Measurements from ENCODE around the gene UBAP1. TPM values are rescaled to one million over a fixed set of nuclear protein-coding genes. Genes with fewer than 3 reads are reported as not detected.
A peak's percentile ranks its signal among the peaks of the same experiment; 100 is the strongest.

The UBAP1 gene
- total and polyA plus RNA-seq, 9 of the 15 experiments (the other 6 are each of a cell fraction or from before 2014, with no cell fraction given) = 1.3 to 33.4 (median 16.5) TPM

DNA sequence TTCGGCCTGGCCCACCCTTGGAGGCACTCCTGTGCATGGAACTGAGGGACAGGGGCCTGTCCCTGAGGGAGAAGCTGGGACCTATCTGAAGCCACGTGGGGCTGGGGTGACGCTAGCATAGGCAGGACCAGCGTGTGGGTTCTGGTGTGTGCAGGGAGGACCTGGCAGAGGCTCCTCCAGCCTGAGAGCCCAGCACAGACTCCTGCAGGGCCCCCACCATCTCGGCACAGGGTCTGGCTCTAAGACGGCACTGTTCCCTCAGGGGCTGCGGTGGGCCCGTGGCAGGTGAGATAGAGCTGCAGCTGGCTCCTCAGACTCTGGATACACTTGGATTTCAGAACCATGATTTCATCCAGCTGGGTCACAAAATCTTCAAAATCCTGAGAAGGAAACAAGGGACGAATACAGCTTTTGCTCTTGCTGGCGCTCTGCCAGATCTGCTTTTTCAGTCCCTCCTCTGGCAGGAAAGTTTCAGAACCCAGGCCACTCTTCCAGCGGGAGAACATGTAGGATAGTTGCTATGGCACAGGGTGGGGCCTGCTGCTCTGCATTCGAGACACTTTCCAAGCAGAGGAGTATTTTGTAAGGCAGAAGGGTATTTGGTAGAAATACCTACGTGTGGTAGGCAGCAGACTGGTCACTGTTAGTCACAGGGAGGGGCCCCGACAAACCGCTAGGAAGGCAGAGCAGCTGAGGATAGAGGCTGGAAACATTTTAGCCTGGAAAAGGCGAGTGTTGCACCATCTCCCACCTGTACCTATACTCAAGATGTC, 75.5 kb downstream of the UBAP1 start:
- Histone ChIP-seq H3K4me1 (replicated peaks in 1 of 2; ENCODE audit: control insufficient read depth in 2 of 2, insufficient read depth in 2 of 2, low read length in 2 of 2) (peaks cover 0 to 4% of the 10 kb centered on the region in 2 experiments; a peak in 2 of 5 replicates), H2AFZ (ENCODE audit: low read depth, low read length) (no peak overlapping the region), H4K20me1 (replicated peaks; ENCODE audit: control insufficient read depth, insufficient read depth, low read length) (no peaks in the 10 kb centered on the region; the same call in 1 of the 2 replicates), H3K79me2 (ENCODE audit: control insufficient read depth, insufficient read depth, low read length) (no peaks in the 10 kb centered on the region), H3K36me3 (ENCODE audit: control insufficient read depth, insufficient read depth, low read length) (peaks cover 86% of the 10 kb centered on the region; the same call in 2 of the 3 replicates), H3K27ac (ENCODE audit: extremely low read depth, low read depth, low read length) (no peak overlapping the region), H3K9ac (ENCODE audit: insufficient read depth in 1 of 2, low read depth in 2 of 2, low read length in 2 of 2) (0 out of 4 replicates have a peak overlapping the region, but pooled peaks of 1 of the 2 experiments have one; percentile 28), H3K4me3 (no peak overlapping the region), H3K27me3 (ENCODE audit: control insufficient read depth in 2 of 2, insufficient read depth in 2 of 2, low read length in 2 of 2) (no peaks in the 10 kb centered on the region), H3K9me3 (replicated peaks; ENCODE audit: control insufficient read depth, insufficient read depth, low read depth, low read length) (no peaks in the 10 kb centered on the region), H3K4me2 (ENCODE audit: insufficient read depth, low read length) (no peak overlapping the region), H3K9me1 (ENCODE audit: control insufficient read depth, insufficient read depth, low read length) (no peaks in the 10 kb centered on the region)
- ATAC-seq = no peak
- WGBS (ENCODE audit: insufficient coverage, low coverage, missing lambda C conversion rate) = 75% methylated on average over 11 of the region's 16 CpGs
- DNase-seq (ENCODE audit: extremely low read depth in 1 of 4, low spot score in 3 of 4) = no peak
- in situ Hi-C loops (cut with MboI) (no loop called here), intact Hi-C loops (cut with micrococcal nuclease) (loop anchor here (10.0 kb wide), 2 partner anchors 130 to 170 kb away; partner anchors contain the start of gene DCAF12)
- no peak for FAIRE-seq
- ChIA-PET CTCF (ENCODE audit: low intra/inter-chr PET ratio) (interaction anchor here (0.5 kb wide), 1 partner anchor 628 kb away, joined by 3 read pairs; no protein-coding TSS in a partner anchor), POLR2A (interaction anchor here (0.6 to 1.3 kb wide), 4 partner anchors 31 to 206 kb away, joined by 3 to 4 read pairs (median 3); partner anchors contain the start of gene UBAP2)
- no TSS peak for BruUV-seq (replicated peaks)
- no peak for TF ChIP-seq NCOR1 (IDR thresholded peaks at IDR 0.05)
- TF ChIP-seq, protein P1, sequence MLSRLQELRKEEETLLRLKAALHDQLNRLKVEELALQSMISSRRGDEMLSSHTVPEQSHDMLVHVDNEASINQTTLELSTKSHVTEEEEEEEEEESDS (CRISPR knock-in tag; IDR thresholded peaks at IDR 0.05) = no peak
- no peak for TF ChIP-seq ZBTB1 (CRISPR knock-in tag; IDR thresholded peaks at IDR 0.05; ENCODE audit: borderline replicate concordance, low read depth)
- TF ChIP-seq, protein P2, sequence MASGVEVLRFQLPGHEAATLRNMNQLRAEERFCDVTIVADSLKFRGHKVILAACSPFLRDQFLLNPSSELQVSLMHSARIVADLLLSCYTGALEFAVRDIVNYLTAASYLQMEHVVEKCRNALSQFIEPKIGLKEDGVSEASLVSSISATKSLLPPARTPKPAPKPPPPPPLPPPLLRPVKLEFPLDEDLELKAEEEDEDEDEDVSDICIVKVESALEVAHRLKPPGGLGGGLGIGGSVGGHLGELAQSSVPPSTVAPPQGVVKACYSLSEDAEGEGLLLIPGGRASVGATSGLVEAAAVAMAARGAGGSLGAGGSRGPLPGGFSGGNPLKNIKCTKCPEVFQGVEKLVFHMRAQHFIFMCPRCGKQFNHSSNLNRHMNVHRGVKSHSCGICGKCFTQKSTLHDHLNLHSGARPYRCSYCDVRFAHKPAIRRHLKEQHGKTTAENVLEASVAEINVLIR (CRISPR knock-in tag; IDR thresholded peaks at IDR 0.05) = no peak
- TF ChIP-seq, protein P3, sequence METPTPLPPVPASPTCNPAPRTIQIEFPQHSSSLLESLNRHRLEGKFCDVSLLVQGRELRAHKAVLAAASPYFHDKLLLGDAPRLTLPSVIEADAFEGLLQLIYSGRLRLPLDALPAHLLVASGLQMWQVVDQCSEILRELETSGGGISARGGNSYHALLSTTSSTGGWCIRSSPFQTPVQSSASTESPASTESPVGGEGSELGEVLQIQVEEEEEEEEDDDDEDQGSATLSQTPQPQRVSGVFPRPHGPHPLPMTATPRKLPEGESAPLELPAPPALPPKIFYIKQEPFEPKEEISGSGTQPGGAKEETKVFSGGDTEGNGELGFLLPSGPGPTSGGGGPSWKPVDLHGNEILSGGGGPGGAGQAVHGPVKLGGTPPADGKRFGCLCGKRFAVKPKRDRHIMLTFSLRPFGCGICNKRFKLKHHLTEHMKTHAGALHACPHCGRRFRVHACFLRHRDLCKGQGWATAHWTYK (CRISPR knock-in tag; IDR thresholded peaks at IDR 0.05) = no peak
- peak; percentile 61 for TF ChIP-seq POLR2G (IDR thresholded peaks at IDR 0.05; ENCODE audit: low read depth, low read length)
- no peak for TF ChIP-seq SP1 (CRISPR knock-in tag; IDR thresholded peaks at IDR 0.05)
- TF ChIP-seq POU5F1 (IDR thresholded peaks at IDR 0.05; ENCODE audit: borderline replicate concordance, low read depth, low read length, partially characterized antibody) = no peak
- peak; percentile 93 for TF ChIP-seq NFIC (IDR thresholded peaks at IDR 0.05)
- no peak for TF ChIP-seq NRF1 (conservative IDR thresholded peaks at IDR 0.05 in 1 of 2, IDR thresholded peaks at IDR 0.05 in 1 of 2)
- no peak for TF ChIP-seq ZNF561 (CRISPR knock-in tag; conservative IDR thresholded peaks at IDR 0.05)
- TF ChIP-seq, protein P4, sequence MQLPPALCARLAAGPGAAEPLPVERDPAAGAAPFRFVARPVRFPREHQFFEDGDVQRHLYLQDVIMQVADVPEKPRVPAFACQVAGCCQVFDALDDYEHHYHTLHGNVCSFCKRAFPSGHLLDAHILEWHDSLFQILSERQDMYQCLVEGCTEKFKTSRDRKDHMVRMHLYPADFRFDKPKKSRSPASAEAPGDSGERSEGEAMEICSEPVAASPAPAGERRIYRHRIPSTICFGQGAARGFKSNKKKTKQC (CRISPR knock-in tag; IDR thresholded peaks at IDR 0.05) = no peak
- no peak for TF ChIP-seq ZNF316 (IDR thresholded peaks at IDR 0.05)
- TF ChIP-seq ZNF347 (CRISPR knock-in tag; IDR thresholded peaks at IDR 0.05; ENCODE audit: low read depth) = no peak
- no peak for TF ChIP-seq ZNF584 (CRISPR knock-in tag; IDR thresholded peaks at IDR 0.05; ENCODE audit: low read depth)
- TF ChIP-seq ELF2 (CRISPR knock-in tag; IDR thresholded peaks at IDR 0.05) = no peak
- TF ChIP-seq HIVEP1 (CRISPR knock-in tag; IDR thresholded peaks at IDR 0.05) = no peak
- peak; percentile 71 for TF ChIP-seq NFIX (CRISPR knock-in tag; IDR thresholded peaks at IDR 0.05; ENCODE audit: low read depth)
- no peak for TF ChIP-seq SRSF9 (IDR thresholded peaks at IDR 0.05; ENCODE audit: borderline replicate concordance, low read depth, low read length)
